Measurements from ENCODE around the gene IQCF5. TPM values are rescaled to one million over a fixed set of nuclear protein-coding genes. Genes with fewer than 3 reads are reported as not detected.

Gene IQCF5
- polyA plus RNA-seq, 1 of the 3 experiments (the other 2 are of a cell fraction), result not detected

DNA sequence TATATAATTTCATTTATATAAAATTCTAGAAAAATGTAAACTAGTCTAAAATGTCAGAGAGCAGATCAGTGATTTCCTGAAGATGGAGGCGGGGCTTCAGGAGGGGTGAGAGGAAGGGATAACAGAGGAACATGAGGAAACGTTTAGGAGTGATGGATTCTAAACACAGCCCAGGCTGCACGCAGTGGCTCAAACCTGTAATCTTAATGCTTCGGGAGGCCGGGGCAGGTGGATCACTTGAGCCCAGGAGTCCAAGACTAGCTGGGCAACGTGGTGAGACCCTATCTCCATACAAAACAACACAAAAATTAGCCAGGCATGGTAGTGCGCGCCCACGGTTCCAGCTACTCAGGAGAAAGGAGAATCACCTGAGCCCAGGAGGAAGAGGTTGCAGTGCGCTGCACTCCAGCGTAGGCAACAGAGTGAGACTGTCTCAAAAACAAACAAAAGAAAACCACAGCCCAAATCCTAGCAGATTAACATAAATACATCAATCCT, 45.7 kb upstream of the IQCF5 start (continued):
- TF ChIP-seq NRF1 (IDR thresholded peaks at IDR 0.05; ENCODE audit: low read depth, low read length) (no peak), JUND (IDR thresholded peaks at IDR 0.05) (no peak), MXI1 (IDR thresholded peaks at IDR 0.05; ENCODE audit: low read depth, low read length) (no peak), POLR2AphosphoS5 (IDR thresholded peaks at IDR 0.05; ENCODE audit: low read depth, low read length) (no peak), MEF2A (IDR thresholded peaks at IDR 0.05; ENCODE audit: borderline replicate concordance, low read depth) (no peak)
- TF ChIP-seq, protein P1, sequence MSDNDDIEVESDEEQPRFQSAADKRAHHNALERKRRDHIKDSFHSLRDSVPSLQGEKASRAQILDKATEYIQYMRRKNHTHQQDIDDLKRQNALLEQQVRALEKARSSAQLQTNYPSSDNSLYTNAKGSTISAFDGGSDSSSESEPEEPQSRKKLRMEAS (IDR thresholded peaks at IDR 0.05; ENCODE audit: low read depth), result no peak

DNA sequence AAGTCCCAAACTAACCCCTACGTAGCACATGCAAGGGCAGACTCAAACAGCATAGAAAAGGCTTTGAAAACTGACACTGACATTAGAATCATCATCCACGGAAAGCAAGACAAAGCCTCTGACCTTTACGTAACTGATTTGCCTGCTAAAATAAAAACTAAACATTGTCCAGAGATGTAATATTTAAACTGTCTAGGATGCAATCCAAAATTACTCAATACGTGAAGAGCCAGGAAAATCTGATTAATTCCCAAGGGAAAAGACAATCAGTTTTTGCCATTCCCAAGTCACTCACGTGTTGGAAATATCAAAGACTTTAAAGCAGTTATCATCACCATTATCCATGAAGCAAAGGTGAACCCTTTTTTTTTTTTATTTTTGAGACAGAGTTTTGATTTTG, 41.0 kb upstream of the IQCF5 start:
- H3F3A ChIP-seq (replicated peaks; ENCODE audit: insufficient read depth), result no peaks in the 10 kb centered on the region
- H3K4me3 ChIP-seq (ENCODE audit: low read depth in 2 of 2, low read length in 1 of 2), result no peak overlapping the region
- H3K79me2 ChIP-seq (ENCODE audit: insufficient read depth), result no peaks in the 10 kb centered on the region
- no peaks in the 10 kb centered on the region for H3K36me3 ChIP-seq (replicated peaks in 1 of 2; ENCODE audit: control insufficient read depth in 1 of 2, insufficient read depth in 2 of 2, low read length in 1 of 2)
- whole genome bisulfite sequencing (ENCODE audit: low lambda C conversion rate), result 54% methylated on average over 5 of the region's 5 CpGs
- H3K9ac ChIP-seq, result no peak overlapping the region
- no peak overlapping the region for H3K4me2 ChIP-seq
- TF ChIP-seq EZH2phosphoT487 (IDR thresholded peaks at IDR 0.05; ENCODE audit: borderline replicate concordance, low read depth) (no peak), GATA2 (CRISPR knock-in tag; IDR thresholded peaks at IDR 0.05) (no peak), YY1 (IDR thresholded peaks at IDR 0.05; ENCODE audit: low read depth) (no peak), EP300 (IDR thresholded peaks at IDR 0.05; ENCODE audit: borderline replicate concordance in 1 of 2, low read depth in 1 of 2, low read length in 1 of 2) (no peak), TAF1 (IDR thresholded peaks at IDR 0.05; ENCODE audit: borderline replicate concordance, low read depth, low read length) (no peak), TEAD4 (IDR thresholded peaks at IDR 0.05; ENCODE audit: borderline replicate concordance, insufficient read depth) (no peak), FOXJ3 (CRISPR knock-in tag; IDR thresholded peaks at IDR 0.05) (no peak), RXRA (IDR thresholded peaks at IDR 0.05; ENCODE audit: borderline replicate concordance, low read depth) (no peak), ELF1 (IDR thresholded peaks at IDR 0.05) (no peak), MXI1 (IDR thresholded peaks at IDR 0.05; ENCODE audit: low read depth, low read length) (no peak), MEF2A (IDR thresholded peaks at IDR 0.05; ENCODE audit: borderline replicate concordance, low read depth) (no peak), RFX5 (IDR thresholded peaks at IDR 0.05; ENCODE audit: low read length) (no peak)
- TF ChIP-seq, protein P2, sequence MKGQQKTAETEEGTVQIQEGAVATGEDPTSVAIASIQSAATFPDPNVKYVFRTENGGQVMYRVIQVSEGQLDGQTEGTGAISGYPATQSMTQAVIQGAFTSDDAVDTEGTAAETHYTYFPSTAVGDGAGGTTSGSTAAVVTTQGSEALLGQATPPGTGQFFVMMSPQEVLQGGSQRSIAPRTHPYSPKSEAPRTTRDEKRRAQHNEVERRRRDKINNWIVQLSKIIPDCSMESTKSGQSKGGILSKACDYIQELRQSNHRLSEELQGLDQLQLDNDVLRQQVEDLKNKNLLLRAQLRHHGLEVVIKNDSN (IDR thresholded peaks at IDR 0.05; ENCODE audit: borderline replicate concordance, low read depth), result no peak
- TF ChIP-seq, protein P3, sequence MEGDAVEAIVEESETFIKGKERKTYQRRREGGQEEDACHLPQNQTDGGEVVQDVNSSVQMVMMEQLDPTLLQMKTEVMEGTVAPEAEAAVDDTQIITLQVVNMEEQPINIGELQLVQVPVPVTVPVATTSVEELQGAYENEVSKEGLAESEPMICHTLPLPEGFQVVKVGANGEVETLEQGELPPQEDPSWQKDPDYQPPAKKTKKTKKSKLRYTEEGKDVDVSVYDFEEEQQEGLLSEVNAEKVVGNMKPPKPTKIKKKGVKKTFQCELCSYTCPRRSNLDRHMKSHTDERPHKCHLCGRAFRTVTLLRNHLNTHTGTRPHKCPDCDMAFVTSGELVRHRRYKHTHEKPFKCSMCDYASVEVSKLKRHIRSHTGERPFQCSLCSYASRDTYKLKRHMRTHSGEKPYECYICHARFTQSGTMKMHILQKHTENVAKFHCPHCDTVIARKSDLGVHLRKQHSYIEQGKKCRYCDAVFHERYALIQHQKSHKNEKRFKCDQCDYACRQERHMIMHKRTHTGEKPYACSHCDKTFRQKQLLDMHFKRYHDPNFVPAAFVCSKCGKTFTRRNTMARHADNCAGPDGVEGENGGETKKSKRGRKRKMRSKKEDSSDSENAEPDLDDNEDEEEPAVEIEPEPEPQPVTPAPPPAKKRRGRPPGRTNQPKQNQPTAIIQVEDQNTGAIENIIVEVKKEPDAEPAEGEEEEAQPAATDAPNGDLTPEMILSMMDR (IDR thresholded peaks at IDR 0.05), result no peak
- POLR2A ChIA-PET, result no interaction called here
- H3K4me1 ChIP-seq (ENCODE audit: control insufficient read depth in 1 of 2, insufficient read depth in 2 of 2, low read depth in 1 of 2, low read length in 1 of 2), result no peaks in the 10 kb centered on the region
- H4K20me1 ChIP-seq (ENCODE audit: insufficient read depth), result no peaks in the 10 kb centered on the region
- H3K27ac ChIP-seq (ENCODE audit: low read depth in 2 of 2, low read length in 1 of 2), result no peak overlapping the region
- CTCF ChIA-PET, result interaction anchor here (0.9 kb wide), 1 partner anchor 25 kb away, joined by 4 read pairs; the partner anchor contains the start of gene RRP9
- H3K27me3 ChIP-seq (ENCODE audit: insufficient read depth), result peaks cover 5% of the 10 kb centered on the region; the same call in 1 of the 2 replicates
- H2AFZ ChIP-seq (ENCODE audit: low read depth), result no peak overlapping the region
- DNase-seq, result no peak
- H3K9me2 ChIP-seq, result no peaks in the 10 kb centered on the region
- no peaks in the 10 kb centered on the region for H3K9me3 ChIP-seq
